ENCODE data around the gene HOXA4. TPM values are rescaled to one million over a fixed set of nuclear protein-coding genes. Genes with fewer than 3 reads are reported as not detected.

Gene HOXA4
- total and polyA plus RNA-seq, 12 donors = 0.20 to 1.2 (median 0.59) TPM; not detected in 4

DNA sequence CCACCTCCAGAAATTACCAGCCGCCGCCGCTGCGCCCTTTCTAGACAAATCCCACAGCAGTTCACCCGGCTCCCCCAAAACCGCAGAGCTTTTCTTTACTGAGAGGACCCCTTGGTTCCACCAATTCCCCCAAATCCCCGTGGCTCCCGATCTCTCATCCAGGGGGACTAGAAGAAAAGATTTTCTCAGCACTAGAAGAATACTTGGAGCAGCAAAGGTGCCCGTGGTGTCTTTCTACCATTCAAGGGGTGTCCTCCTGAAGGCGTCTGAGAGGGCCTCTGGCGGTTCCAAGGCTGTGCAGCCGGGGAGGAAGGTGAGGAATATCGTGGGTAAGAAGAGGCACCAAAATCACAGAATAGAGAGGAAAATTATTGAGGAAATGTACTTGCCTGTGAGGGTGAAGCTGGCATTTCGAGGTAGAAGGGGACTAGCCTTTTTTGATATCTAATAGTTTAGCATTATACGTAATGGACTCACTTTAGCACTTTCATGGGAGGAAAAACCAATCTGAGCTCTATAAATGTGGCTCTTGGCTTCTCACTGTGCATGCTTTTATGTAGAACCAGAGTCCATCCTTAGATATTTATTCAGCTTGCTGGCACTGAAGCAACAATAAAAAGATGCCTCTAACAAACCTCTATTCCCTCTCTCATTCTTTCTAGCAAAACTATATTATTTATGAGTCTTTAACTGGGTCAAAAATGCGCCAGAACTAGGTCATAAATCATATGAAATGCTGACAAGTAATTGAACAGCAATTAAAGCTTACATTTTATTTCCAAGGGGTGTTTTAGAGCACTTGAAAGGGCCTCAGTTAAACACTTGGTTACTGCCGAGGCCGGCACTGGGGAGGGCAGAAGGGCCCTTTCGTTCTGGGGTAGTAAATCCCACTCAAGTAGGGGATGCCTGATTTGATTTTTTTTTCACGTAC is 14.3 kb downstream of the HOXA4 start:
- peak overlapping the region in 4 of 10 donors; percentile 28 to 82 (median 64) for H3K27ac ChIP-seq
- ATAC-seq (no peak), DNase-seq (no peak)
- intact Hi-C loops (cut with DNase I) = no loop called here
- peak overlapping the region in 5 of 10 donors; percentile 11 to 42 (median 21) for H3K4me3 ChIP-seq
- no peaks in the 10 kb centered on the region for H3K9me3 ChIP-seq
- WGBS, 2 donors = 14 to 25% methylated on average over 20 of the region's 20 CpGs
- H3K36me3 ChIP-seq = no peaks in the 10 kb centered on the region
- TF ChIP-seq, protein P1, sequence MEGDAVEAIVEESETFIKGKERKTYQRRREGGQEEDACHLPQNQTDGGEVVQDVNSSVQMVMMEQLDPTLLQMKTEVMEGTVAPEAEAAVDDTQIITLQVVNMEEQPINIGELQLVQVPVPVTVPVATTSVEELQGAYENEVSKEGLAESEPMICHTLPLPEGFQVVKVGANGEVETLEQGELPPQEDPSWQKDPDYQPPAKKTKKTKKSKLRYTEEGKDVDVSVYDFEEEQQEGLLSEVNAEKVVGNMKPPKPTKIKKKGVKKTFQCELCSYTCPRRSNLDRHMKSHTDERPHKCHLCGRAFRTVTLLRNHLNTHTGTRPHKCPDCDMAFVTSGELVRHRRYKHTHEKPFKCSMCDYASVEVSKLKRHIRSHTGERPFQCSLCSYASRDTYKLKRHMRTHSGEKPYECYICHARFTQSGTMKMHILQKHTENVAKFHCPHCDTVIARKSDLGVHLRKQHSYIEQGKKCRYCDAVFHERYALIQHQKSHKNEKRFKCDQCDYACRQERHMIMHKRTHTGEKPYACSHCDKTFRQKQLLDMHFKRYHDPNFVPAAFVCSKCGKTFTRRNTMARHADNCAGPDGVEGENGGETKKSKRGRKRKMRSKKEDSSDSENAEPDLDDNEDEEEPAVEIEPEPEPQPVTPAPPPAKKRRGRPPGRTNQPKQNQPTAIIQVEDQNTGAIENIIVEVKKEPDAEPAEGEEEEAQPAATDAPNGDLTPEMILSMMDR (IDR thresholded peaks at IDR 0.05) = no peak
- peaks cover 0 to 17% (median 4%) of the 10 kb centered on the region in 9 donors for H3K4me1 ChIP-seq
- H3K27me3 ChIP-seq = peaks cover 18 to 97% (median 96%) of the 10 kb centered on the region in 7 donors

DNA sequence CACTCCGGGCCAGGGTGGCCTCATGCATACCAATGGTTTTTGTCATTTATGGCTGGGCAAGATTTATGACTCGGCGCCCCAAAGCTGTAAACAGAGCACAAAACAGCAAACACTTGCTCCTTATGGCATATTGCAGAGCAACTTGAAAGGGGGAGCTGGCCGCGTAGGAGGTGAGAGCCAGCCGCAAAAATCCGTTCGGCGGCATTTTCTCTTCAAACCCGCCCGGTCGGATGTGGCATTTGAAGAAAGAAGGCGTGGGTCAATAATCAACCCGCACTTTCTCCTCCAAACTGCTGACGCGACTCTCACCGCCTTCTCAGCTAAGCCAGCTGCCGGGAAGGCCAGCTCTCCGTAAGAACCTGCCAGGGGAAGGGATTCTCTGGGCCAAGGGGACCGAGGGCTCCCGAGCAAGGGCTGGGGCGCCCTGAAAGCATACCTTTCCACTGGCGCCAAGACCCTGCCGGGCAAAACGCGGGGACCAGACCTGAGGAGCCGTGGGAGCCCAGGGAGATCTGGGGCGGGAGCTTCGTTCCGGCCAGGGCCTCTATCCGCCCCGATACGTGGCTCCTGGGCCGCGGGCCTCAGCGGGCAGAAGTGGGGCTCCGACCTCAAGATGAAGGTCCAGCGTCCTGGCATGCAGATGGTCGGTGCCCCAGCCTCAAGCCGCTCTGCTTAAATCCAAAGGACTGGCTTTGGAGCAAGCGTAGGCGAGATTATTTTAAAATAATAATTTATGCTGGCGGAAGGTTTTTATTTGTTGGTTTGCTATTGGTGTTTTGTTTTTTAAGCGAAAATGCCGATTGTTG is 15.1 kb downstream of the HOXA4 start:
- DNase-seq = no peak
- intact Hi-C loops (cut with DNase I) = no loop called here
- TF ChIP-seq, protein P1 (IDR thresholded peaks at IDR 0.05) = no peak

DNA sequence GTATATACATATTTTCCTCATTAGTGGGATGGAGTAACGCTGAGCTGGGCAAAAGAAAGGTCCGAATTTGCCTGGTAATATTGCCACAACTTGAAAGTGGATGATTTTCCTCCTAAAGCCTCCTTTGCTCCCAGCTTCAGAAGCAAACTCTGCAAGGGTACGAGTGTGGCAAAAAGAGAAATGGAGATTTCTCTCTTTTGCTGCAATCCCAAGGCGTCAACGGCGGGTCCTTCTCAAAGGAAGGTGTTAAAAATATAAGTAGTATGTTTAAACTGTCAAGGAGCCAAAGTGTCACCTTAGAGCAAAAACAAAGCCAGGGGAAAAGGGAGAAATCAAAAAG is 15.7 kb downstream of the HOXA4 start:
- peak overlapping the region in 4 of 10 donors; percentile 15 to 42 (median 28) for H3K4me3 ChIP-seq
- intact Hi-C loops (cut with DNase I) = no loop called here
- DNase-seq (no peak), ATAC-seq (no peak)
- TF ChIP-seq, protein P1 (IDR thresholded peaks at IDR 0.05) = no peak
- H3K4me1 ChIP-seq = peaks cover 0 to 24% (median 6%) of the 10 kb centered on the region in 9 donors
- H3K27me3 ChIP-seq = peaks cover 18 to 99% (median 98%) of the 10 kb centered on the region in 7 donors
- no peaks in the 10 kb centered on the region for H3K36me3 ChIP-seq
- WGBS, 2 donors = 11 to 19% methylated on average over 6 of the region's 6 CpGs
- peak overlapping the region in 3 of 10 donors; percentile 11 to 82 (median 64) for H3K27ac ChIP-seq
- H3K9me3 ChIP-seq = no peaks in the 10 kb centered on the region

More for the DNA sequence above, 15.1 kb downstream of the HOXA4 start:
- Histone ChIP-seq H3K27ac (peak overlapping the region in 5 of 10 donors; percentile 11 to 82 (median 64)), H3K4me3 (peak overlapping the region in 7 of 10 donors; percentile 4 to 42 (median 15)), H3K9me3 (no peaks in the 10 kb centered on the region), H3K36me3 (no peaks in the 10 kb centered on the region), H3K4me1 (peaks cover 0 to 22% (median 6%) of the 10 kb centered on the region in 9 donors), H3K27me3 (peaks cover 18 to 99% (median 98%) of the 10 kb centered on the region in 7 donors)
- no peak for ATAC-seq
- 6 to 13% methylated on average over 45 of the region's 45 CpGs for WGBS, 2 donors

Measured in heart right ventricle (tissue), 16 donors.